GM11168 (cell line): ENCODE data around the gene FAM222B.
"Not testable (repeated sequence)": the region's sequence is repeated elsewhere in the genome, so short reads cannot be mapped to it uniquely, and the experiment has no call there.

Experiments
- in situ Hi-C: fragments of 300-500 bp; cut with MboI; formaldehyde crosslinking; loops from one replicate; pipeline ENCODE4 v1.12.0; 2022; ENCODE audit warnings: low sequenced_read_pairs; ENCODE audit not compliant: unreplicated experiment

FAM222B gene

GRCh38 chr17:28783161-28783560 is 59.4 kb downstream of the FAM222B start:
- in situ Hi-C loops: no loop called here

- in situ Hi-C loops: not testable (repeated sequence)
These were observed 63.0 kb downstream of the FAM222B start for GRCh38 chr17:28779601-28780000.

GRCh38 chr17:28777178-28777577 is 65.4 kb downstream of the FAM222B start:
- in situ Hi-C loops: no loop called here

- in situ Hi-C loops: no loop called here
These were observed 68.4 kb downstream of the FAM222B start for GRCh38 chr17:28774206-28774605.

GRCh38 chr17:28773736-28774135 is 68.9 kb downstream of the FAM222B start:
- in situ Hi-C loops: no loop called here

- in situ Hi-C loops: loop anchor here (10.0 kb wide), 1 partner anchor 130 kb away; the partner anchor contains the start of gene FLOT2
These were observed 77.6 kb downstream of the FAM222B start for GRCh38 chr17:28765038-28765437.

- in situ Hi-C loops: loop anchor here (10.0 kb wide), 1 partner anchor 131 kb away; the partner anchor contains the start of gene FLOT2
These were observed 78.8 kb downstream of the FAM222B start for GRCh38 chr17:28763804-28764266.

GRCh38 chr17:28763137-28763799 is 79.3 kb downstream of the FAM222B start:
- in situ Hi-C loops: loop anchor here (10.0 kb wide), 1 partner anchor 132 kb away; the partner anchor contains the start of gene FLOT2

GRCh38 chr17:28760601-28761562 is 81.7 kb downstream of the FAM222B start:
- in situ Hi-C loops: loop anchor here (10.0 kb wide), 1 partner anchor 134 kb away; the partner anchor contains the start of gene FLOT2

- in situ Hi-C loops: no loop called here
These were observed 83.2 kb downstream of the FAM222B start for GRCh38 chr17:28759256-28759865.

- in situ Hi-C loops: no loop called here
These were observed 84.0 kb downstream of the FAM222B start for GRCh38 chr17:28758411-28759121.

GRCh38 chr17:28756049-28756804 is 86.4 kb downstream of the FAM222B start:
- in situ Hi-C loops: no loop called here

- in situ Hi-C loops: no loop called here
These were observed 87.1 kb downstream of the FAM222B start for GRCh38 chr17:28755486-28755885.

- in situ Hi-C loops: no loop called here
These were observed 90.8 kb downstream of the FAM222B start for GRCh38 chr17:28751600-28752366.

- in situ Hi-C loops: no loop called here
These were observed 92.2 kb downstream of the FAM222B start for GRCh38 chr17:28750178-28751047.

GRCh38 chr17:28749516-28750177 is 92.9 kb downstream of the FAM222B start:
- in situ Hi-C loops: no loop called here
